Astrocyte (in vitro differentiated cells and primary cell): ENCODE data around the gene HESX1. TPM values are rescaled to one million over a fixed set of nuclear protein-coding genes. Genes with fewer than 3 reads are reported as not detected.
A peak's percentile ranks its signal among the peaks of the same experiment; 100 is the strongest.

Experiments used
- DNase-seq: peaks from one replicate; pipeline ENCODE4 v3.0.0-alpha.2; 2010; ENCODE audit warnings: low read depth
- FAIRE-seq: peaks from 2 replicates; lab custom pipeline; 2011; peaks lifted over from hg19 to GRCh38; lab: Jason Lieb, UNC
- H2AFZ ChIP-seq: 2 replicates; pipeline ENCODE4 v1.6.0; 2012; ENCODE audit warnings: low read depth, low read length, inconsistent platforms
- H3K27ac ChIP-seq: 2 replicates; pipeline ENCODE4 v1.5.1; 2011; ENCODE audit warnings: low read depth, low read length, inconsistent platforms
- H3K27me3 ChIP-seq: 2 replicates; pipeline ENCODE4 v1.6.0; 2011; ENCODE audit warnings: low read length, inconsistent platforms; ENCODE audit not compliant: insufficient read depth
- H3K36me3 ChIP-seq: 2 replicates; pipeline ENCODE4 v1.5.1; 2011; ENCODE audit warnings: low read length, inconsistent platforms; ENCODE audit not compliant: insufficient read depth
- H3K4me1 ChIP-seq: 2 replicates; pipeline ENCODE4 v1.5.1; 2011; ENCODE audit warnings: low read length, inconsistent platforms; ENCODE audit not compliant: insufficient read depth
- H3K4me2 ChIP-seq: 2 replicates; pipeline ENCODE4 v1.6.0; 2012; ENCODE audit warnings: low read length, inconsistent platforms
- H3K4me3 ChIP-seq: 2 replicates; pipeline ENCODE4 v1.5.1; 2011; ENCODE audit warnings: low read depth, mild to moderate bottlenecking, low read length, inconsistent platforms; ENCODE audit not compliant: insufficient read depth
- H3K79me2 ChIP-seq: 2 replicates; pipeline ENCODE4 v1.6.0; 2012; ENCODE audit warnings: mild to moderate bottlenecking, low read length, inconsistent platforms; ENCODE audit not compliant: insufficient read depth
- H3K9ac ChIP-seq: 2 replicates; pipeline ENCODE4 v1.6.0; 2012; ENCODE audit warnings: mild to moderate bottlenecking, low read length, inconsistent platforms
- H3K9me3 ChIP-seq: 2 replicates; pipeline ENCODE4 v1.5.1; 2012; ENCODE audit warnings: low read depth, mild to moderate bottlenecking, low read length, inconsistent platforms; ENCODE audit not compliant: insufficient read depth
- H4K20me1 ChIP-seq: 2 replicates; pipeline ENCODE4 v1.6.0; 2012; ENCODE audit warnings: low read length, inconsistent platforms; ENCODE audit not compliant: insufficient read depth
- H3K27ac Mint-ChIP-seq: one replicate; pipeline ENCODE4 v1.8.0; 2021; ENCODE audit warnings: mild to moderate bottlenecking, mixed read lengths; ENCODE audit not compliant: unreplicated experiment
- H3K27me3 Mint-ChIP-seq: one replicate; pipeline ENCODE4 v1.8.0; 2021; ENCODE audit warnings: low read depth, mixed read lengths; ENCODE audit not compliant: unreplicated experiment
- H3K36me3 Mint-ChIP-seq: one replicate; pipeline ENCODE4 v1.8.0; 2021; ENCODE audit warnings: low read depth, mixed read lengths; ENCODE audit not compliant: unreplicated experiment
- H3K4me1 Mint-ChIP-seq: one replicate; pipeline ENCODE4 v1.8.0; 2021; ENCODE audit warnings: low read depth, mixed read lengths; ENCODE audit not compliant: unreplicated experiment
- H3K4me3 Mint-ChIP-seq: one replicate; pipeline ENCODE4 v1.8.0; 2021; ENCODE audit warnings: mild to moderate bottlenecking, moderate library complexity, mixed read lengths; ENCODE audit not compliant: unreplicated experiment
- H3K9me3 Mint-ChIP-seq: one replicate; pipeline ENCODE4 v1.8.0; 2021; ENCODE audit warnings: mild to moderate bottlenecking, mixed read lengths; ENCODE audit not compliant: unreplicated experiment
- EZH2 ChIP-seq: IDR thresholded peaks from 2 replicates; pipeline ENCODE4 v1.6.1; 2012; ENCODE audit warnings: mild to moderate bottlenecking, low read length, inconsistent platforms; ENCODE audit not compliant: insufficient read depth
- total RNA-seq: library from RNA; stranded (reverse); gene quantifications from 2 replicates; pipeline ENCODE4 v1.2.1, GENCODE V29; 2021
- TF ChIP-seq, protein P1 (sequence below): IDR thresholded peaks from 2 replicates; pipeline ENCODE4 v1.5.1; 2011; ENCODE audit warnings: low read depth, mild to moderate bottlenecking, inconsistent platforms, low read length, moderate library complexity; ENCODE audit not compliant: insufficient read depth

HESX1 gene
- total RNA-seq, 1 donor from 2014 or later = 1.1 TPM

- TF ChIP-seq EZH2 = no peak
- TF ChIP-seq, protein P1, sequence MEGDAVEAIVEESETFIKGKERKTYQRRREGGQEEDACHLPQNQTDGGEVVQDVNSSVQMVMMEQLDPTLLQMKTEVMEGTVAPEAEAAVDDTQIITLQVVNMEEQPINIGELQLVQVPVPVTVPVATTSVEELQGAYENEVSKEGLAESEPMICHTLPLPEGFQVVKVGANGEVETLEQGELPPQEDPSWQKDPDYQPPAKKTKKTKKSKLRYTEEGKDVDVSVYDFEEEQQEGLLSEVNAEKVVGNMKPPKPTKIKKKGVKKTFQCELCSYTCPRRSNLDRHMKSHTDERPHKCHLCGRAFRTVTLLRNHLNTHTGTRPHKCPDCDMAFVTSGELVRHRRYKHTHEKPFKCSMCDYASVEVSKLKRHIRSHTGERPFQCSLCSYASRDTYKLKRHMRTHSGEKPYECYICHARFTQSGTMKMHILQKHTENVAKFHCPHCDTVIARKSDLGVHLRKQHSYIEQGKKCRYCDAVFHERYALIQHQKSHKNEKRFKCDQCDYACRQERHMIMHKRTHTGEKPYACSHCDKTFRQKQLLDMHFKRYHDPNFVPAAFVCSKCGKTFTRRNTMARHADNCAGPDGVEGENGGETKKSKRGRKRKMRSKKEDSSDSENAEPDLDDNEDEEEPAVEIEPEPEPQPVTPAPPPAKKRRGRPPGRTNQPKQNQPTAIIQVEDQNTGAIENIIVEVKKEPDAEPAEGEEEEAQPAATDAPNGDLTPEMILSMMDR = no peak
- peak overlapping the region; percentile 82 for H3K4me3 ChIP-seq
- Mint-ChIP-seq H3K27ac (peak overlapping the region; percentile 62), H3K4me1 (peaks cover 9% of the 10 kb centered on the region), H3K36me3 (peaks cover 1% of the 10 kb centered on the region), H3K27me3 (no peaks in the 10 kb centered on the region), H3K4me3 (peak overlapping the region; percentile 95), H3K9me3 (no peaks in the 10 kb centered on the region)
- no peaks in the 10 kb centered on the region for H3K36me3 ChIP-seq
- peak overlapping the region; percentile 87 for H2AFZ ChIP-seq
- H3K4me1 ChIP-seq = peaks cover 18% of the 10 kb centered on the region
- peaks cover 49% of the 10 kb centered on the region for H3K79me2 ChIP-seq
- H3K27ac ChIP-seq = peak overlapping the region; percentile 88
- FAIRE-seq (no peak), DNase-seq (peak; percentile 46)
- no peaks in the 10 kb centered on the region for H3K27me3 ChIP-seq
- peaks cover 38% of the 10 kb centered on the region for H4K20me1 ChIP-seq
- H3K4me2 ChIP-seq = peak overlapping the region; percentile 91
- peak overlapping the region; percentile 88 for H3K9ac ChIP-seq
- H3K9me3 ChIP-seq = no peaks in the 10 kb centered on the region
These were observed 28.4 kb upstream of the HESX1 start for GRCh38 chr3:57227930-57228751.

GRCh38 chr3:57227204-57227929, 27.6 kb upstream of the HESX1 start, which contains the start of gene APPL1:
APPL1 (plus strand) TSS chr3:57227729; CDS start chr3:57227884, 155 bp downstream.
- H3K9me3 Mint-ChIP-seq = no peaks in the 10 kb centered on the region
- no peaks in the 10 kb centered on the region for H3K9me3 ChIP-seq
- H3K4me1 ChIP-seq = peaks cover 18% of the 10 kb centered on the region
- peaks cover 34% of the 10 kb centered on the region for H4K20me1 ChIP-seq
- no peak for FAIRE-seq
- H3K36me3 ChIP-seq = no peaks in the 10 kb centered on the region
- peak; percentile 81 for DNase-seq
- peak within 1 kb of the TSS; percentile 87 for H2AFZ ChIP-seq
- H3K9ac ChIP-seq = peak within 1 kb of the TSS; percentile 88
- H3K4me2 ChIP-seq = peak within 1 kb of the TSS; percentile 91
- TF ChIP-seq, protein P1 = no peak
- TF ChIP-seq EZH2 = no peak
- peak within 1 kb of the TSS; percentile 89 for H3K27ac Mint-ChIP-seq
- peak within 1 kb of the TSS; percentile 82 for H3K4me3 ChIP-seq
- peaks cover 9% of the 10 kb centered on the region for H3K4me1 Mint-ChIP-seq
- no peaks in the 10 kb centered on the region for H3K27me3 Mint-ChIP-seq
- peak within 1 kb of the TSS; percentile 95 for H3K4me3 Mint-ChIP-seq
- H3K79me2 ChIP-seq = peaks cover 43% of the 10 kb centered on the region
- peak within 1 kb of the TSS; percentile 88 for H3K27ac ChIP-seq
- no peaks in the 10 kb centered on the region for H3K27me3 ChIP-seq
- peaks cover 1% of the 10 kb centered on the region for H3K36me3 Mint-ChIP-seq
